Upper lobe of right lung (tissue), 1 donor: ENCODE data around the gene KREMEN2. TPM values are rescaled to one million over a fixed set of nuclear protein-coding genes. Genes with fewer than 3 reads are reported as not detected.

Experiments used
- ATAC-seq: fragments of 200-7000 bp; cut with Tn5 transposase; one replicate; pipeline ENCODE4 v1.9.1; 2020; ENCODE audit warnings: mild to moderate bottlenecking, moderate library complexity
- DNase-seq: peaks from one replicate; pipeline ENCODE4 v3.0.0-alpha.2; 2020
- H3K27ac ChIP-seq: fragments of 200-600 bp; one replicate; pipeline ENCODE4 v1.8.0; 2022
- H3K27me3 ChIP-seq: fragments of 200-600 bp; one replicate; pipeline ENCODE4 v1.8.0; 2022; ENCODE audit warnings: mild to moderate bottlenecking
- H3K36me3 ChIP-seq: fragments of 200-600 bp; one replicate; pipeline ENCODE4 v1.8.0; 2022
- H3K4me1 ChIP-seq: fragments of 200-600 bp; one replicate; pipeline ENCODE4 v1.8.0; 2022
- H3K4me3 ChIP-seq: fragments of 200-600 bp; one replicate; pipeline ENCODE4 v1.8.0; 2022; ENCODE audit warnings: mild to moderate bottlenecking
- H3K9me3 ChIP-seq: fragments of 200-600 bp; one replicate; pipeline ENCODE4 v1.8.0; 2022
- CTCF ChIP-seq: fragments of 200-600 bp; IDR thresholded peaks from one replicate; pipeline ENCODE4 v1.8.0; 2022; ENCODE audit warnings: antibody characterized with exemption
- intact Hi-C: fragments of 100-400 bp; cut with DNase I; formaldehyde crosslinking; loops from one replicate; pipeline ENCODE4 v1.11.0; 2022
- total RNA-seq: library from RNA; stranded (reverse); fragmentation: NEBNext Ultra II Directional; extraction: Animal tissue kit (Norgen Biotek cat#: 25700); gene quantifications from one replicate; pipeline ENCODE4 v1.2.1, GENCODE V29; 2021
- donor health status: DM: no; HTN: yes; CAD: no; lungs with severe emphysema.

KREMEN2 gene
- total RNA-seq, 1 donor from 2014 or later: not detected

GRCh38 chr16:2971134-2971984 is 7.3 kb downstream of the KREMEN2 start:
- intact Hi-C loops: no loop called here
- no peak for ATAC-seq

DNA sequence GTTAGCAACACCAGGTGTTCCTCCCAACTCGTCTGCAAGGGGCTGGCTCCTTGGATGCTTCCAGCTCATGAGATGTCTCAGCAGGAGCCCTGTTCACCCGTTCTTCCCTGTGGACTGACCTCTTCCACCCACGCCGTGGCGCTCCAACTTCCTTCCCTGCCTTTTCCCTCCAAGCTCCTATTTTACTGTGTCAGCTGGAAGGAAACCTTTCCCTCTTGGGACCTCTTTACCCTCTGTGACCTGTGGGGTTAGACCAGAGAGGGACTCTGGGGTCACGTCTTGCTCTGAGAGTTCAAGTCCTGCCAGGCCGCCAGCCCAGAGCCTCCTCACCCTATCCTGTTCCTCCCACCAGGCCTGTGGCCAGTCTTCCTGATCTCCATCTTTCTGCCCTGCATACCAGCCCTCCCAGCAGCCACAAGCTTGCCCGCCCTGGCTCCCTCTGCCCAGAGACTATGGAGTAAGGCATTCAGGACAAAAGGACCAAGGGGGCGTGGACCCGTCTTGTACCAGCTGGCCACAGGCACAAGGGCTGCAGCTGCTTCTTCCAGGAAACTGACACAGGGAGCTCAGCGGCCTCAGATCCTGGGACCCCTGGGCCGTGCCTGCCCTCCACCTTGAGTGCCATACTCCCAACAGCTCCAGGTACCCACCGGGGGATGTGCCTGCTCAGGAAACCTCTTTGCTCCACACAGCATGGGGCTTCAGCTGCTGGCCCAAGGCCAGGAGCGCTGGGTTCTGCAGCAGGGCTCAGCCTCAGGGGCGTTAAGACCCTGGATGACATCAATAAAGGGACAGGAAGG is 8.1 kb downstream of the KREMEN2 start:
- H3K4me3 ChIP-seq: no peak overlapping the region
- DNase-seq (no peak), ATAC-seq (no peak)
- no peak overlapping the region for H3K27ac ChIP-seq
- no peaks in the 10 kb centered on the region for H3K36me3 ChIP-seq
- H3K27me3 ChIP-seq: peaks cover 13% of the 10 kb centered on the region
- intact Hi-C loops: no loop called here
- peaks cover 17% of the 10 kb centered on the region for H3K4me1 ChIP-seq
- no peak for TF ChIP-seq CTCF
- H3K9me3 ChIP-seq: no peaks in the 10 kb centered on the region

More at GRCh38 chr16:2971134-2971984, 7.3 kb downstream of the KREMEN2 start:
- peaks cover 22% of the 10 kb centered on the region for H3K27me3 ChIP-seq
- no peak overlapping the region for H3K27ac ChIP-seq
- peaks cover 22% of the 10 kb centered on the region for H3K4me1 ChIP-seq
- no peak overlapping the region for H3K4me3 ChIP-seq
- no peak for TF ChIP-seq CTCF
- H3K36me3 ChIP-seq: no peaks in the 10 kb centered on the region
- H3K9me3 ChIP-seq: no peaks in the 10 kb centered on the region
- no peak for DNase-seq

DNA sequence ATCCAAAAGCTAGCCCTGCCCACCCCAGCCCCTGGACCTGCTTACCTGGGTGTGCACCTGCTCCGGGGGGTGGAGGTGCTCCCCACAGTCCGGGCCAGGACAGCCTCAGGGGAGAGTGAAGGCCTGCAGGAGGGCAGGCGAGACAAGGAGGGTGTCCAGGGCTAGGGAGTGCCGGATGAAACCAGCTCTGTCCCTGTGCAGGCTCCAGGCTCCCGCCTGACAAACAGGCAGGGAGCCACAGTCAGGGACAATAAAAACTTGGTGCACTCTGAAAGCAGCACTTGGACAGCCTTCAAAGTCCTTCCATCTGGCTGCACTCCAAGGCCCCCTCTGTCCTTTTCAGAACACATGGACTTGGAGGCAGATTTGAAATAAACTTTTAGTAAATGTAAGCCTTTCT is 9.0 kb downstream of the KREMEN2 start:
- ATAC-seq (no peak), DNase-seq (no peak)
- H3K27ac ChIP-seq: no peak overlapping the region
- no peak overlapping the region for H3K4me3 ChIP-seq
- H3K4me1 ChIP-seq: peaks cover 16% of the 10 kb centered on the region
- no peak for TF ChIP-seq CTCF
- H3K36me3 ChIP-seq: no peaks in the 10 kb centered on the region
- peaks cover 4% of the 10 kb centered on the region for H3K27me3 ChIP-seq
- intact Hi-C loops: no loop called here
- H3K9me3 ChIP-seq: no peaks in the 10 kb centered on the region

DNA sequence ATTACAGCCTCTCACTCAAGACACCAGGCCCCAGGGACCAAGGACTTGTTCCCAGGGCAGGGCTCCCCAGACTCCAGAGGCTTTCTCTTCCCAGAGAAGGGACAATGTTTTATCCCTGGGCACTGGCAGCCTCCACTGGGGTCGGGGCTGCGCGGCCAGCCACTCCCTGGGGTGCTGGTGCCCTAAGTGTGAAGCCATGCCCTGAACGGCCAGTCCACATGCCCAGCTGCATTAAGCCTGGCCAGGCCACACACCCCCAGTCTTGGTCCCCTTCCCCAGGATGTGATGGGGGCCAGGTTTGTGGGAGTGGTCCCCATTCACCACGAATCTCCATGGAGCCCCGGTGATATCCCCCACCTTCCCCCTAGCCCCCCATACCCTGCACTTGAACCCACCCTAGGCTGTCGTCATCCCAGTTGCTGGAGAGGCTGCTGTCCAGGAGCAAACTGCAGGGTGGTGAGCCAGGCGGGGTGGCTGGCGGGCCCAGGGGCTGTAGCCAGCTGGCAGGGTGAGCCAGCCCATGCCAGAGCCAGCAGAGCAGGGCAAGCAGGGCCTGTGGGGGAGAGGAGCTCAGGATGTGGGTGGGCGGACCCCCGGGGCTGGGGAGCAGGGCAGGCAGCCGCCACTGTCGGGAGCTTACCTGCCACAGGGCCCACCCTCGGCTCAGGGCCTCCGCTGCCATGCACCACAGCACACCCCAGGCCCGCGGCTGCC is 9.7 kb downstream of the KREMEN2 start:
- DNase-seq (no peak), ATAC-seq (no peak)
- H3K4me3 ChIP-seq: no peak overlapping the region
- no peak for TF ChIP-seq CTCF
- H3K9me3 ChIP-seq: no peaks in the 10 kb centered on the region
- no peak overlapping the region for H3K27ac ChIP-seq
- no peaks in the 10 kb centered on the region for H3K36me3 ChIP-seq
- H3K27me3 ChIP-seq: no peaks in the 10 kb centered on the region
- peaks cover 9% of the 10 kb centered on the region for H3K4me1 ChIP-seq
- intact Hi-C loops: no loop called here

- DNase-seq (no peak), ATAC-seq (no peak)
- H3K4me1 ChIP-seq: peaks cover 9% of the 10 kb centered on the region
- no peaks in the 10 kb centered on the region for H3K9me3 ChIP-seq
- intact Hi-C loops: no loop called here
- TF ChIP-seq CTCF: no peak
- no peaks in the 10 kb centered on the region for H3K36me3 ChIP-seq
- no peak overlapping the region for H3K4me3 ChIP-seq
- H3K27ac ChIP-seq: no peak overlapping the region
- H3K27me3 ChIP-seq: no peaks in the 10 kb centered on the region
Observed at GRCh38 chr16:2974319-2975056, 10.4 kb downstream of the KREMEN2 start.
